Ureter (tissue), 1 donor: Measurements from ENCODE around the gene CYB5B. TPM values are rescaled to one million over a fixed set of nuclear protein-coding genes. Genes with fewer than 3 reads are reported as not detected.
"Not testable (repeated sequence)": the region's sequence is repeated elsewhere in the genome, so short reads cannot be mapped to it uniquely, and the experiment has no call there.

ENCODE experiments used
- DNase-seq: peaks from one replicate; pipeline ENCODE4 v3.0.0-alpha.2; 2020; ENCODE audit warnings: low spot score
- total RNA-seq: library from RNA; stranded (reverse); gene quantifications from one replicate; pipeline ENCODE4 v1.2.4, GENCODE V29; 2023
- donor health status: DM: yes; HTN: yes; CAD: no.

The CYB5B gene
- total RNA-seq, 1 donor from 2014 or later: 152 TPM

DNA sequence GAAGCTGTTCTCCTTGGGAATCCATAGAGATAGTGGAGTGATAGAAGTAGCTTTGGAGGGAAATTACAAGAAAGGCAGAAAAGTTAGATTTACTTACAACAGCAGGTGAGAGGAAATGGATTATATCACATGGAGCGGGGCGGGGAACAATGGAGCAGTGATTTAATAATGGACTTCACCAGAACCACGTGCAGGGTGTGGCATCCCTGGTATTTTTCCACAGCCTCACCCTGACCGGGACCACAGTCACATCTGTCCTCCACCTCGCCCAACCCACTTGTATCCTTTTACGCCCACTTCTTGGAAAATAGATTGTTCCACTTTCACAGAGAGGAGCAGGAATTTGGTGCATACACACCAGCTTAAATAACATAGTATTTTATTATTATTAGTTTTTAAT is 15.9 kb upstream of the CYB5B start:
- DNase-seq: peak; percentile 44

DNA sequence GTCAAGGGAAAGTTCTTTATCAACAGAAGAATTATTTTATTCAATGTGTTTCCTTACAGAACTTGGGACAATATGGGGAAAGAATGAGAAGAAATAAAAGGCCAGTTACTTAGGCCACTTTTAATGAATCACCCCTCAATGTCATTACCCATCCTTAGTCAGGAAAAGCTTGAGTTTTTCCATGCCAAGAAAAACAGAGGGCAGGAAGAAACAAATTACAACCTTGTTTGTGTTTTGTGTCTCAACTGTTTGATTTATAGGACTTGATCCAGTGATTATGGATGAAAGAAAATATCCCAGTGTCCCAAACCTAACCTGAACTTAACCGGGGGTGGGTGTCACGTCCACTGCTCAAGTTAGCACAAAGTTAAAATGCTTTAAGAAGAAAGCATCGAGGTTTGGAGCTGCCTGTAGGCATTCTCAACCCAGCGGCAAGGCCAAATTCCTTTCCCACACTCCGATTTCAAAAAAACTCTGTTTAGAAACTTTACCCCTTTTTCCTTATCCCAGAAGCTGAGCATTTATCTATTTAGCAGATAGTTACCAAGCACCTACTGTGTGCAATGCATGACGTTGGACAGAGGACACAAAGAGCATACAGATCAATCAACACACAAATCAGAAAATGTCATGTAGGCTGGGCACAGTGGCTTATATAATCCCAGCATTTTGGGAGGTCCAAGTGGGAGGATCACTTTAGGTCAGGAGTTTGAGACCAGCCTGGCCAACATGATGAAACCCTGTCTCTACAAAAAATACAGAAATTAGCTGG is 14.0 kb upstream of the CYB5B start:
- no peak for DNase-seq

DNA sequence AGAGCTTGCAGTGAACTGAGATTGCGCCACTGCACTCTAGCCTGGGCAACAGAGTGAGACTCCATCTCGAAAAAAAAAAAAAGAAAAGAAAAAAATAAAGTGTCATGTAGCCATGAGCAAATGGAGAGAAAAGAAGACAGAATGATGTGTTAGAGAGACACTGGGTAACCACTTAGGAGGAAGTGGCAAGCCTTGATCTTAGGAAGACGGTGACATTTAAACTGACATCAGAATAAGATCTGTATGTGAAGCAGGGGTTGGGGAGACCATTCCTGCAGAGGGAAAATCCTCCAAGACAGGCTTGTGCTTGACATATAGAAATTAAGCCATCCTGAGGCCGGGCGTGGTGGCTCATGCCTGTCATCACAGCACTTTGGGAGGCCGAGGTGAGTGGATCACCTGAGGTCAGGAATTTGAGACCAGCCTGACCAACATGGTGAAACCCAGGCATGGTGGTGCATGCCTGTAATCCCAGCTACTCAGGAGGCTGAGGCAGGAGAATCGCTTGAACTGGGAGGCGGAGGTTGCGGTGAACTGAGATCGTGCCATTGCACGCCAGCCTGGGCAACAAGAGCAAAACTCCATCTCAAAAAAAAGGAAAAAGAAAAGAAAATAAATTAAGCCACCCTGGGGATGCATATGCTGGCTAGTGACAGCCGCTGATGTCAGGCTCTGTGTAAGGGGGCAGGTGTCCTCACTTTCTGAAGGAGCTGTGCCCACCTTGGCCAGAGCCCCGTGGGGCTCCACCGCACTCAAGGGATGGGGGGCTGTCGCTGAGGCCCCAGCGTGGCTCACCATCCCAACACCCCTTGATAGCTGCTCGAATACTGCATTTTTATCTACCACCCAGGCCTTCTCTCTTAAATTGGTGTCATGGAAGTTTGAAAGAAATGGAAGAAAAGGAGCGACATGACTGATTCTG is 13.1 kb upstream of the CYB5B start:
- no peak for DNase-seq

- no peak for DNase-seq
Measured at GRCh38 chr16:69412287-69412686, 12.1 kb upstream of the CYB5B start.

DNA sequence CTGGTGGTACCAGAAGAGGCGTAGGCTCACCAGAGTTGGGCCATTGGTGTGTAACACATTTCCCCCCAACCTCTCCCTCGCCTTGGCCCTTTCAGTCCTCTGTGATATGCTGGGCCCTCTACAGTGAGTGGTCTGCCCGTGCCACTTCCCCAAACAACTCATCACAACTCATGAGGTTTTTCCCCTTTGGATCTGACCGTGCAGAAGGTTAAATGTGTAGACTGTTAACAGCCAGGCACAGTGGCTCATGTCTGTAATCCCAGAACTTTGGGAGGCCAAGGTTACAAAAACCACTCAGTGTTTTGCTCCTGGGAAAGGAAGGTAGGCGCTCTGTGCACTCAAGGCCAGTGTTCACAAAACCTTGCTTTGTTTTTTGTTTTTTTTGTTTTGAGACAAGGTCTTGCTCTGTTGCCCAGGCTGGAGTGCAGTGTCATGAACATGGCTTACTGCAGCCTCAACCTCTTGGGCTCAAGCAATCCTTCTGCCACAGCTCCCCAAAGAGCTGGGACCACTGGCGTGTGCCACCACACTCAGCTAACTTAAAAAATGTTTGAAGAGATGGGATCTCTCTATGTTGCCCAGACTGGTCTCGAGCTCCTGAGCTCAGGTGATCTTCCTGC is 11.3 kb upstream of the CYB5B start:
- no peak for DNase-seq

DNA sequence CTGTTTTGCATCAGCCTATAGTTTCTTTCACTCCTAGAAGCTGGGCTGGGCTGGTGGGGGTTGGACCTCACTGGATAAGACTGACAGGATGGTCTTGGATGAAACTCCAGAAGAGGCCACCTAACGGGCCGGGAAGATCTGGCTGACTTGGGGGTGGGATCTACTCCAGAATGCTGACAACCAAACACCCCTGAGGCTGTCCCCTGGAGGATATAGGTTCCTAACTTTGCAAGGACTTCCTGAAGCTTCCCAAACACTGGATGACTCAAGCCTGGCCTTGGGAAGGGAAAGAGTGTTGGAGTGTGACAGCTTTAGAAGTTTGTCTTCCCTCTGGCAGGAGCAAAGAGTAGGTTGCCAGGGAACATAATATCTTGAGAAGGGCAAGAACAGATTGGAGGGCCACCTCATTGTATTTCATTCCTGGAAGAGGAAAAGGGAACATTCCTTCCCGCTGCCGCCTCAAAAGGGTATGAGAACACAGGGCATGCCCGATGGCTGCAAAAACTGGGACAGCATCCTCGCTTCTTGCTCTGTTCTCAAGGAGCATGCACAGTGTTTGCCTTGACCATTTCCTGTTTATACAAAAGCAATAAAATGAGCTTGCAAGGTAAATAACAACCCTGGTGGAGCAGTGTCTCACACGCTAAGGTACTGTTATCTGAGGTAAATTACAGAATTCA is 6.8 kb upstream of the CYB5B start:
- DNase-seq: peak; percentile 65

- DNase-seq: no peak
Measured at GRCh38 chr16:69419956-69420355, 4.5 kb upstream of the CYB5B start.

GRCh38 chr16:69423189-69423588 is 1.2 kb upstream of the CYB5B start:
- no peak for DNase-seq

DNA sequence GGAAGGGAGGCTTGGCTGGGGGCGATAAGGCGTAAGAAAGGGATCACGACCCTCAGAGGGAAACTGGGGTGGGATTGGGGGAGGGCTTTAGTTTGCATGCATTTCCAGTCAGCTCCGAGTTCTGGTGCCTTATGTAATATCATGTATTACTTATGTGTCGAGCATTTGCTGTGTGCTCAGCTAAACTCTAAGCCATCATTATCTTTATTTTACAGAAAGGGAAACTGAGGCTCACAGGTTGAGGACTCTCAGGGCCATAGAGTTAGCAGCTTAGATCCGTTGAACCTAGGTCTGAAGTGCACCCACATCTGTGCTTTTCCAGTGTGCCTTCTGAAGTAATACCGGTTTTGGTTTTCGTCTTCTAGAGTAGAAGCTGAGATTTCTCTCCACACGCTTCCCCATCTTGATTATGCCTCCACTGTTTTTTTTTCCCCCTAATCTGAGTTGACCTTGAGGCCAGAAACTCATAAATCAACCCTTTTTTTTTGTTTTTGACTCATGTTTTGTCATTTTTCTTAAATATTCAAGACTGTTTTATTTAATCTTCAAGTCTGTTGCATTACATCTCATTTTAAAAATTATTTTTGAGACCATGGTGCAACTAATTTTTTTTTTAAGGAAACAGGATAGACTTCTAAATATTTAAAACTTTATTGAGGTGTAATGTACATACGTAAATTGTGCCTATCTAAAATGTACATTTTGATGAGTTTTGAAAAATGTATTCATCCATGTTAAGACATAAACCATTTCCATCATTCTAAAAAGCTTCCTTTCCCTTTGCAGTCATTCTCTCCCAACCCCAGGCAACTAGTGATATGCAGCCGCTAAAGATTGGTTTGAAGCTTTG is 741 bp downstream of the CYB5B start:
- no peak for DNase-seq

- no peak for DNase-seq
Measured at GRCh38 chr16:69428652-69429051, 4.2 kb downstream of the CYB5B start.

DNA sequence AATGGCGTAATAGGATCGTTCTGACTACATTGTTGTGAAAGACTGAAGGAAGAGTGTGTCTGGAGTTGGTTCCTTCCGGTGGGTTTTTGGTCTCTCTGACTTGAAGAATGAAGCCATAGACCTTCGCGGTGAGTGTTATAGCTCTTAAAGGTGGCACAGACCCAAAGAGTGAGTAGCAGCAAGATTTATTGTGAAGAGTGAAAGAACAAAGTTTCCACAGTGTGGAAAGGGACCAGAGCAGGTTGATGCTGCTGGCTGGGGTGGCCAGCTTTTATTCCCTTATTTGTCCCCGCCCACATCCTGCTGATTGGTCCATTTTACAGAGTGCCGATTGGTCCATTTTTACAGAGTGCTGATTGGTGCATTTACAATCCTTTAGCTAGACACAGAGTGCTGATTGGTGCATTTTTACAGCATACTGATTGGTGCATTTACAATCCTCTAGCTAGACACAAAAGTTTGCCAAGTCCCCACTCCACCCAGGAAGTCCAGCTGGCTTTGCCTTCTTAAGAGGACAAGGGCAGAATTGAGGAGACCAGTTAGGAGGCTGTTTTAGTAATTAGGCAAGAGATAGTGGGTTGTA is 4.7 kb downstream of the CYB5B start:
- not testable (repeated sequence) for DNase-seq

- DNase-seq: no peak
Measured at GRCh38 chr16:69431948-69432468, 7.6 kb downstream of the CYB5B start.

DNA sequence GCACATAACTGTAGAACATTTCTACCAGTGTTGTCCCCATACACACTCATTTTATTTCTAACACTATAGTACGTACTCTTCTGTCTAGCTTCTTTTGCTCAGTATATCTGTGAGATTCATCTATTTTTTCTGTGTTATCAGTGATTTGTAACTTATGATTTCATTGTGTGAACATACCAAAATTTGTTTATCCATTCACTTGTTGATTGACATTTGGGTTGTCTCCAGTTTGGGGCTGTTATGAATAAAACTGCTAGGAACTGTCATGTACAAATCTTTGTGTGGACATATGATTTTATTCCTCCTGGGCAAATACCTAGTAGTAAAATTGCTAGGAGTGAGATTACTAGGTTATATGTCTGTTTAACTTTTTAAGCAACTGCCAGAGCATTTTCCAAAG is 9.6 kb downstream of the CYB5B start:
- no peak for DNase-seq

DNA sequence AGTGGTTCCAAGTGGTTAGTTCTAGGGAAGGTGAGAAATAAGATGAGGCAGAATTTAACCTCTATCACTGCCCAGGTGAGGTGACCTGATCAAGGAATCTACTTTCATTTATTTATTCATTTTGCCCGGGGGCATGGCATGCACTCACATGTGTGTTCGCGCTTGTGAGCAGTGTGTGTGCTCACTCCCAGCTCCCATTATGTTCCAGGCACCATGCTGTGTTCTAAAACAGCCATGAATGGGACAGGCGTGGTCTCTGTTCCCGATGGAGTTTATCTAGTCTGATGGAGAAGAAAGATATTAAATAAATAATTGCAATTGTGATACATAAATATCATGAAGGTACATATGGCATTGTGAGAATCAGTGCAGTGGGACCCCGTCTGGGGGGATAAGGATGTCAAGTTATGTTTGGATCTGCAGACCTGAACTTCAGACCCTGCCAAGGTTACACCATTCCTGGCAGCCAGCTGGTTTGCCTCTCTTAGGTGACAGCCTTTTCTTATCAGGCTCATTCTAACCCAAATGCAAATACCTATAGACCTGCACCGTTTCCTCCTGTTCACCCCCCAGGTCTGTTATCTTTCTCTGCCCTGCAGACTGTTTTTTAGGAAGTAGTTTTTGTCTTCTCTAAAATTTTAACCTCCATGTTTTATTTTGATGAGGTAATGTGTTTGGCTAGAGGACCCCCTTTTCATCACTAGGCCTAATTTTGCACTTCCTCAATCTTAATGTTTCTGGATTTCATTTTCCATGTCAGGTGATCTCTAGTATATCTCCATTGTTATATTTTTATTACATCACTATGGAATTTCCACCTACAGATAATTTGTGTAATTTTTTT is 11.8 kb downstream of the CYB5B start:
- DNase-seq: no peak

GRCh38 chr16:69436896-69437295 is 12.5 kb downstream of the CYB5B start:
- DNase-seq: no peak

- no peak for DNase-seq
Measured at GRCh38 chr16:69438465-69438864, 14.0 kb downstream of the CYB5B start.

GRCh38 chr16:69440250-69440649 is 15.8 kb downstream of the CYB5B start:
- DNase-seq: no peak

DNA sequence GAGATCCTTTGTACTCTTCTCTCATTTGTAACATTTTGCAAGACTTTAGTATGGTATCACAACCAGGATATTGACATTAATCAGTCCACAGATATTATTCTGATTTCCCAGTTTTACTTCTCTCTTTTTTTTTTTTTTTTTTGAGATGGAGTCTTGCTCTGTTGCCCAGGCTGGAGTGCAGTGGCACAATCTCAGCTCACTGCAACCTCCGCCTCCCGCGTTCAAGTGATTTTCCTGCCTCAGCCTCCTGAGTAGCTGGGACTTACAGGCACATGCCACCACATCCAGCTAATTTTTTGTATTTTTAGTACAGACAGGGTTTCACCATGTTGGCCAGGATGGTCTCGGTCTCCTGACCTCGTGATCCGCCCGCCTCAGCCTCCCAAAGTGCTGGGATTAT is 16.6 kb downstream of the CYB5B start:
- DNase-seq: not testable (repeated sequence)

DNA sequence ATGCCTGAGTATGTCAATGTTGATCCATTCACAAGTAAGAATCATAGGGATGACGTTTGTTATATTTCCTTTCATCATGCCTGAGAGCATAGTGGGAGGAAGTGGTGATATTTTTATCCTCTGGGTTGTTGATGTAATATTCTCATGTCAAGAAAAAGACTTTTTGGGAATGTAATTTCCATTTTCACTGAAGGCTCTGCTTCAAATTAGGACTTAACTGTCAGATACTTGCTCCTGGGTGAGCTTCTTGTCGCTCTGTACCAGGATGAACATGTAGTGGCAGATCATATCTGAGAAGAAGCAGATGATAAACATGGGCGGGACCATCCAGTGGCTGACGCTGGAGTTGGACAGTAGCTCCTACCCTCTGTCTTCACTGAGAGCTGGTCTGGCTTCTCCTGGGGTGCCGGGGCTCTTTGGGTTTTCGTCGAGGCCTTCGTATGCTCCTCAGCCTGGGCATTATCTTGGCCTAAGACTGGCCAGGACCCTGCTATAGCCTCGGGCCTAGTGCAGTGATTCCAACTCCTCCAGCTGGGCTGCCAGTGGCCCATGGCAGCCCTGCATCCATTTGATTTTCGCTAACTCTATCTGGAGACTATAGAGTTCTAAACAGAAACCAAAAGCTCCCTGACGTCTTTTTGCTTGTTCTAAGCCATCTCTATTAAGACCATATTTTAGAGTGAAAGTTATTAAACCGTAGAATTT is 19.7 kb downstream of the CYB5B start:
- DNase-seq: no peak
